HFF-Myc (cell line): ENCODE measurements around the gene DOCK9.

Source experiments
- DNase-seq: peaks from one replicate; pipeline ENCODE4 v3.0.0-alpha.2; 2011; ENCODE audit warnings: low read depth; ENCODE audit errors: extremely low read depth
- H3K4me3 ChIP-seq: replicated peaks from 2 replicates; pipeline ENCODE4 v1.5.1; 2011; ENCODE audit warnings: low read depth, mild to moderate bottlenecking, control low read depth, low read length
- TF ChIP-seq, protein P1 (sequence below): IDR thresholded peaks from 2 replicates; pipeline ENCODE4 v1.5.1; 2012; ENCODE audit warnings: mild to moderate bottlenecking, low read depth, low read length, control low read depth; ENCODE audit errors: missing control alignments

DOCK9 gene

GRCh38 chr13:98771838-98772611 lies 205.8 kb downstream of the DOCK9 start:
- H3K4me3 ChIP-seq = no peak overlapping the region
- TF ChIP-seq, protein P1, sequence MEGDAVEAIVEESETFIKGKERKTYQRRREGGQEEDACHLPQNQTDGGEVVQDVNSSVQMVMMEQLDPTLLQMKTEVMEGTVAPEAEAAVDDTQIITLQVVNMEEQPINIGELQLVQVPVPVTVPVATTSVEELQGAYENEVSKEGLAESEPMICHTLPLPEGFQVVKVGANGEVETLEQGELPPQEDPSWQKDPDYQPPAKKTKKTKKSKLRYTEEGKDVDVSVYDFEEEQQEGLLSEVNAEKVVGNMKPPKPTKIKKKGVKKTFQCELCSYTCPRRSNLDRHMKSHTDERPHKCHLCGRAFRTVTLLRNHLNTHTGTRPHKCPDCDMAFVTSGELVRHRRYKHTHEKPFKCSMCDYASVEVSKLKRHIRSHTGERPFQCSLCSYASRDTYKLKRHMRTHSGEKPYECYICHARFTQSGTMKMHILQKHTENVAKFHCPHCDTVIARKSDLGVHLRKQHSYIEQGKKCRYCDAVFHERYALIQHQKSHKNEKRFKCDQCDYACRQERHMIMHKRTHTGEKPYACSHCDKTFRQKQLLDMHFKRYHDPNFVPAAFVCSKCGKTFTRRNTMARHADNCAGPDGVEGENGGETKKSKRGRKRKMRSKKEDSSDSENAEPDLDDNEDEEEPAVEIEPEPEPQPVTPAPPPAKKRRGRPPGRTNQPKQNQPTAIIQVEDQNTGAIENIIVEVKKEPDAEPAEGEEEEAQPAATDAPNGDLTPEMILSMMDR = no peak
- no peak for DNase-seq

- TF ChIP-seq, protein P1 = no peak
- no peak overlapping the region for H3K4me3 ChIP-seq
- DNase-seq = no peak
These were observed 208.1 kb downstream of the DOCK9 start for GRCh38 chr13:98769736-98770135.

DNA sequence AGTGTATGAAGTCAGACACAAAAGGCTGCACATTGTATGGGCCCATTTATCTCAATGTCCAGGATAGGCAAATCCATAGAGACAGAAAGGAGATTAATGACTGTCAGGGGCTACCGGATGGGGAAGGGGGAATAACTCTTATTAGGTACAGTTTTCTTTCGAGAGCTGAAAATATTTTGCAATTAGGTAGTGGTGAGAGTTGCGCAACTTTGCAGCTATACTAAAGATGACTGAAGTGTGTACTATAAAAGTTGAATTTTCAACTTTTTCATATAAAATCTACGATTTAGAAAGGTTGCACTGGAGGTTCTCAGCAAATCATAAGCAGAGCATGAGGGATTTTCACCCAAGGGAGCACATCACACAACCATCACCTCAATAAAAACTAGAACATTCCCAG lies 209.3 kb downstream of the DOCK9 start:
- no peak overlapping the region for H3K4me3 ChIP-seq
- no peak for DNase-seq
- TF ChIP-seq, protein P1 = no peak

GRCh38 chr13:98766697-98767096 lies 211.2 kb downstream of the DOCK9 start:
- H3K4me3 ChIP-seq = no peak overlapping the region
- TF ChIP-seq, protein P1 = no peak
- DNase-seq = no peak

DNA sequence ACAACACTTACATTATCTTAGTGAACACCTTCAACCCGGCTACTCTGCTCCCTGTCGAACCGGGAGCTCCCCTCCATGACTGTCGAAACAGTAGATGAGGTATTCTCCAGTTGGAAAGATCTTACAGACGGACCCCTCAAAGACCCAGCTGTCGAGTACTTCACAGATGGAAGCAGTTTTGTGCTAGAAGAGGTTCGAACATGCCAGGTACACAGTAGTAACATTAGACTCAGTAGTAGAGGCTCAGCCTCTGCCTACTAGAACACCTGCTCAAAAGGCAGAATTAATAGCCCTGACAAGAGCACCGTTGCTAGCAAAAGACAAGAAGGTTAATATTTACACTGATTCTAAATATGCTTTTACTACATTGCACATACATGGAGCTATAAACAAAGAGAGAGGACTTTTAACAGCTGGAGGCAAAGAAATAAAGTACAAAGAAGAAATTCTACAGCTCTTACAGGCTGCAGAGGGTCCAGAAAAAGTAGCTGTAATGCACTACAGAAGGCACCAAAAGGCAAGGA lies 211.8 kb downstream of the DOCK9 start:
- no peak overlapping the region for H3K4me3 ChIP-seq
- no peak for DNase-seq
- TF ChIP-seq, protein P1 = no peak

GRCh38 chr13:98761986-98762616 lies 215.8 kb downstream of the DOCK9 start:
- DNase-seq = no peak
- H3K4me3 ChIP-seq = no peak overlapping the region
- TF ChIP-seq, protein P1 = no peak
